ENCODE measurements around the gene NYNRIN. TPM values are rescaled to one million over a fixed set of nuclear protein-coding genes. Genes with fewer than 3 reads are reported as not detected.
"Not testable (repeated sequence)": the region's sequence is repeated elsewhere in the genome, so short reads cannot be mapped to it uniquely, and the experiment has no call there.

Gene NYNRIN
- total RNA-seq, 1 experiment from 2014 or later: 0.69 TPM

DNA sequence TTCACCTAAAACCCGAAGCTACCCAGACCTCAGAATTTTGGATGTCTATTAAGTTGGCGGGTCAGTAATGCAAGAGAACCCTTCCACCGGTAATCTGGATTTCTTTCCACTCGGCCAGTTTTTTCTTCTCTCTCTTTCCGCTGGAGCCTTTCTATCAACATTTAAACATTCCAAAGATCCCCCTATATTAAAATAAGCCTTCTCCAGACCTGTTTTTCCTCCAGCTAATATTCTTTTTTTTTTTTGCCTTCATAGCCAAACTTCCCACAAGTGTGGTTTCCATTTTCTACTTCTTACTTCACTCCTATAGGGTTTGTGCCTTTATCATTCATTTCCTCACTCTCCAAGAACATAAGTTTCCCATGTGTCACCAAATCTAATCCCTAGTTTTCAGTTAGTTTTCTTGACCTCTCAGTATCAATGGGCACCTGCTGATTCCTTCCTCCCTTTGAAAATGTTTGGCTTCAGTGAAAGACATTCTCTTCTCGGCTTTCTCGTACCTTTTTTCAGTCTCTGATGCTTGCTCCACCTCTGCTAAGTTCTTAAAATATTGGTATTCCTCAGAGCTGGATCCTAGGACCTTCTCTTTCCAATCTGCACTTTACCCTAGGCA is 44.4 kb downstream of the NYNRIN start:
- no peak for DNase-seq (ENCODE audit: low spot score)

DNA sequence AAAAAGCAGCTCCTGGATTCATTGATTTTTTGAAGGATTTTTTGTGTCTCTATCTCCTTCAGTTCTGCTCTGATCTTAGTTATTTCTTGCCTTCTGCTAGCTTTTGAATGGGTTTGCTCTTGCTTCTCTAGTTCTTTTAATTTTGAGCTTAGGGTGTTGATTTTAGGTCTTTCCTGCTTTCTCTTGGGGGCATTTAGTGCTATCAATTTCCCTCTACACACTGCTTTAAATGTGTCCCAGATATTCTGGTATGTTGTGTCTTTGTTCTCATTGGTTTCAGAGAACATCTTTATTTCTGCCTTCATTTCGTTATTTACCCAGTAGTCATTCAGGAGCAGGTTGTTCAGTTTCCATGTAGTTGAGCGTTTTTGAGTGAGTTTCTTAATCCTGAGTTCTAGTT is 52.0 kb downstream of the NYNRIN start:
- DNase-seq (ENCODE audit: low spot score): not testable (repeated sequence)

DNA sequence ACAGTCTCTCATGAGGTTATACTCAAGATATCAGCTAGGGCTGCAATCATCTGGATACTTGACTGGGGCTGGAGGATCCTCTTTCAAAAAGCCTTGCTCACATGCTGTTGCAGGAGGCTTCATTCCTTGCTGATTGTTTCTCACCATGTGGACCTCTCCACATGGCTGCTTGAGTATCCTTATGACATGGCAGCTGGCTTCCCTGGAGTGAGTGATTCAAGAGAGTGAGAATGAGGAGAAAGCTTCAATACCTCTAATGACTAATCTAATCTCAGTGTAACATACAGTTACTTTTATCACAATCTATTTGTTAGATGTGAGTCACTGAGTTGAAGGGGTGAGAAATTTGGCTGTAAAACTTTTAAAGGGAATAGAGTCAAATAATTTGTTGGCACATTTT is 58.2 kb downstream of the NYNRIN start:
- DNase-seq (ENCODE audit: low spot score): no peak

- DNase-seq (ENCODE audit: low spot score): no peak
Measured at GRCh38 chr14:24458736-24459135, 59.9 kb downstream of the NYNRIN start.

GRCh38 chr14:24459331-24459730 is 60.5 kb downstream of the NYNRIN start:
- no peak for DNase-seq (ENCODE audit: low spot score)

GRCh38 chr14:24461336-24461735 is 62.5 kb downstream of the NYNRIN start:
- no peak for DNase-seq (ENCODE audit: low spot score)

GRCh38 chr14:24463017-24463883 is 64.4 kb downstream of the NYNRIN start:
- no peak for DNase-seq (ENCODE audit: low spot score)

GRCh38 chr14:24463884-24464785 is 65.3 kb downstream of the NYNRIN start:
- DNase-seq (ENCODE audit: low spot score): no peak

DNA sequence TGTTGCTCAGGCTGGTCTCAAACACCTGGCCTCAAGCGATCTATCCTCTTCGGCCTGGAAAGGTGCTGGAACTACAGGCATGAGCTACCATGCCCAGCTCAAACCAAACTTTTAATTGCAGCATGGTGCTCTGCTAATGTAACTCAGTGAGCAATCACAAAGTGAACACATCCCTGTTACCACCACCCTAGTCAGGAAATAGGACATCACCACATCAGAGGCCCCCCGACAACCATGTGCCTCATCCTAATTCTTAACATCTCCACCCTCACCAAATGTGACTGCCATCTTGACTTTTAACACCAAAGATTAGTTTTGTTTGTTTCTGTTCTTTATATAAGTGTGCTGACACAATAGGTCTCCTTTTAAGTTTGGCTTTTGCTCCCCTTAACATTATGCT is 66.6 kb downstream of the NYNRIN start:
- no peak for DNase-seq (ENCODE audit: low spot score)

DNA sequence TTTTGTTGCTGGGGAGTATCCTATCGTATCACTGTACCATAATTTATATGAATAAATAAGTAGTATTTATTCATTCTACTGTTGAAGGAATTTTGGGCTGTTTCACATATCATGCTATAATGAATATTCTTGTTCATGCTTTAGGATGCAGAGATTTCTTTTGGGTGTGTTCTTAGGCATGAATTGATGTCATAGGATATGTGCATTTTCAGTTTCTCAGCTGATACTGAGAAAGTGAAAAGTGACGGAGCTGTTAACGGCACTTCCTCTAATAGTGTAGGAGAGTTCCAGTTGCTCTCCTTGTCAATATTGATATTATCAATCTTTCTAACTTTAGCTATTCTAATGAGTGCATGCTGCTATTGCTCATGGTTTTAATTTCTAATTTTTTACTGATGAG is 67.0 kb downstream of the NYNRIN start:
- no peak for DNase-seq (ENCODE audit: low spot score)

Other genes starting within 250 kb of the NYNRIN start
- 20.8 and 24.9 TPM in 2 replicates for gene IRF9, start 237.7 kb upstream of the NYNRIN start, total RNA-seq (2014; rRNA removed; shearing (Covaris generic))
- 0.91 TPM in 1 of 2 replicates, not detected in the other for gene REC8, start 226.9 kb upstream of the NYNRIN start, total RNA-seq (2014; rRNA removed; shearing (Covaris generic))
- 49.5 and 53.2 TPM in 2 replicates for gene IPO4, start 210.2 kb upstream of the NYNRIN start, total RNA-seq (2014; rRNA removed; shearing (Covaris generic))
- gene TM9SF1, start 203.6 kb upstream of the NYNRIN start, total RNA-seq (2014; rRNA removed; shearing (Covaris generic)): 45.3 and 50.8 TPM in 2 replicates
- not detected in 2 replicates for gene TSSK4, start 193.3 kb upstream of the NYNRIN start, total RNA-seq (2014; rRNA removed; shearing (Covaris generic))
- gene CHMP4A, start 185.5 kb upstream of the NYNRIN start, total RNA-seq (2014; rRNA removed; shearing (Covaris generic)): 19.8 and 38.1 TPM in 2 replicates
- gene MDP1, start 182.9 kb upstream of the NYNRIN start, total RNA-seq (2014; rRNA removed; shearing (Covaris generic)): 6.4 and 20.2 TPM in 2 replicates
- gene NEDD8, start 166.6 kb upstream of the NYNRIN start, total RNA-seq (2014; rRNA removed; shearing (Covaris generic)): 201 and 286 TPM in 2 replicates
- 49.3 and 52.7 TPM in 2 replicates for gene GMPR2, start 166.1 kb upstream of the NYNRIN start, total RNA-seq (2014; rRNA removed; shearing (Covaris generic))
- gene TINF2, start 156.4 kb upstream of the NYNRIN start, total RNA-seq (2014; rRNA removed; shearing (Covaris generic)): 36.1 and 44.5 TPM in 2 replicates
- gene TGM1, start 135.8 kb upstream of the NYNRIN start, total RNA-seq (2014; rRNA removed; shearing (Covaris generic)): 0.64 and 3.3 TPM in 2 replicates
- gene RABGGTA, start 127.4 kb upstream of the NYNRIN start, total RNA-seq (2014; rRNA removed; shearing (Covaris generic)): 14.7 and 15.2 TPM in 2 replicates
- 15.1 and 27.8 TPM in 2 replicates for gene DHRS1, start 99.2 kb upstream of the NYNRIN start, total RNA-seq (2014; rRNA removed; shearing (Covaris generic))
- 7.8 and 9.6 TPM in 2 replicates for gene NOP9, start 99.2 kb upstream of the NYNRIN start, total RNA-seq (2014; rRNA removed; shearing (Covaris generic))
- not detected in 2 replicates for gene CIDEB, start 91.0 kb upstream of the NYNRIN start, total RNA-seq (2014; rRNA removed; shearing (Covaris generic))
- gene LTB4R2, start 88.9 kb upstream of the NYNRIN start, total RNA-seq (2014; rRNA removed; shearing (Covaris generic)): 4.7 and 5.9 TPM in 2 replicates
- 2.3 and 2.9 TPM in 2 replicates for gene LTB4R, start 87.5 kb upstream of the NYNRIN start, total RNA-seq (2014; rRNA removed; shearing (Covaris generic))
- 0.05 TPM in 1 of 2 replicates, not detected in the other for gene ADCY4, start 63.9 kb upstream of the NYNRIN start, total RNA-seq (2014; rRNA removed; shearing (Covaris generic))
- gene RIPK3, start 59.0 kb upstream of the NYNRIN start, total RNA-seq (2014; rRNA removed; shearing (Covaris generic)): not detected in 2 replicates
- not detected in 2 replicates for gene NFATC4, start 30.8 kb upstream of the NYNRIN start, total RNA-seq (2014; rRNA removed; shearing (Covaris generic))
- 0.17 TPM in 1 of 2 replicates, not detected in the other for gene CBLN3, start 30.7 kb downstream of the NYNRIN start, total RNA-seq (2014; rRNA removed; shearing (Covaris generic))
- 15.4 and 19.5 TPM in 2 replicates for gene KHNYN, start 31.0 kb downstream of the NYNRIN start, total RNA-seq (2014; rRNA removed; shearing (Covaris generic))
- gene SDR39U1, start 43.8 kb downstream of the NYNRIN start, total RNA-seq (2014; rRNA removed; shearing (Covaris generic)): 3.3 and 4.0 TPM in 2 replicates
- gene CMA1, start 109.3 kb downstream of the NYNRIN start, total RNA-seq (2014; rRNA removed; shearing (Covaris generic)): not detected in 2 replicates
- not detected in 2 replicates for gene CTSG, start 177.2 kb downstream of the NYNRIN start, total RNA-seq (2014; rRNA removed; shearing (Covaris generic))
- gene GZMH, start 210.7 kb downstream of the NYNRIN start, total RNA-seq (2014; rRNA removed; shearing (Covaris generic)): not detected in 2 replicates
- gene GZMB, start 235.2 kb downstream of the NYNRIN start, total RNA-seq (2014; rRNA removed; shearing (Covaris generic)): not detected in 2 replicates

All from A172 (cell line).